GOT3 (cell line): ENCODE measurements around the gene SPRED3.
"Not testable (repeated sequence)": the region's sequence is repeated elsewhere in the genome, so short reads cannot be mapped to it uniquely, and the experiment has no call there.

Source experiments
- DNase-seq: peaks from one replicate; lab custom pipeline; 2025; ENCODE audit warnings: mixed read lengths; lab: John Stamatoyannopoulos, UW

The SPRED3 gene

DNA sequence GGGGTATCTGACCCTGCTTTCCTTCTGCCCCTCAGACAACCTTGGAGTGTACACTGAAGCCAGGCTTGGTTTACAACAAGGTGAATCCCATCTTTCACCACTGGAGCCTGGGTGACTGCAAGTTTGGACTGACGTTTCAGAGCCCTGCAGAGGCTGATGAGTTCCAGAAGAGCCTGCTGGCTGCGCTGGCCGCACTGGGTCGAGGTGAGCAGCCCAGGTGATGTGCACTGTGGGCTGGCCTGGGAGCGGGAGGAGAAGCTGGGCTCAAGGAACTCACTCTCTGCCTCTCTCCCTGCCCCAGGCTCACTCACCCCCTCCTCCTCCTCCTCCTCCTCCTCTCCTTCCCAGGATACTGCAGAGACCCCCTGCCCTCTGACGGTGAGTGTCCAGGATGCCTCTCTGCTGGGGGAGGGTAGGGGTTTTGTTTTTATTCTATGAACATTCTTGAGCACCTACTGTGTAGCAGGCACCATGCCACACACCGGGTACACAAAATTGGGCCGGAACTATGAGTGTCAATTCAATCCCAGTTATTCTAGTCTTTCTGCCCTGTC, 3.5 kb downstream of the SPRED3 start:
- DNase-seq = no peak

- no peak for DNase-seq
Measured at GRCh38 chr19:38392707-38393308, 4.3 kb downstream of the SPRED3 start.

GRCh38 chr19:38394488-38394887, 6.0 kb downstream of the SPRED3 start:
- DNase-seq = no peak

- no peak for DNase-seq
Measured at GRCh38 chr19:38395381-38396114, 7.1 kb downstream of the SPRED3 start.

DNA sequence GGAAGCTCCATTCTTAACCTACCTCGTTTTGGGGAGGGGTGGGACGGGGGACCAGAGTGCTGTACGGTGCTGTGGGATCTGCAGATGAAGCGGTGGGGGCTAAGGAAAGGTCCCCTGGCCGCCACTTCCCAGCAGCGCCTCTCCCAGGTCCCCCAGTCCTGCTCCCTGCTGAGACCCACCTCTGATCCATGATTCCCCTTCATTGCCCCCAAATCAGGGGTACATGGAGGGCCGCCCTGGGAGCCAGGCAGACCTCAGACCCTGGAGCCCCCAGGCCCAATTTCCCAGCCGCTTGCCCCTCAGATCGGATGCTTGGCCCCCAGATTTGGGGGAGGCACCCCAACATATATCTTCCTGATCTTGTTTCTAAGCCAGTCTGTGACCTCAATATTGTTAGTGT, 10.6 kb downstream of the SPRED3 start:
- no peak for DNase-seq

GRCh38 chr19:38399537-38399936, 11.0 kb downstream of the SPRED3 start:
- DNase-seq = no peak

GRCh38 chr19:38400361-38400760, 11.9 kb downstream of the SPRED3 start:
- DNase-seq = no peak

- DNase-seq = no peak
Measured at GRCh38 chr19:38401148-38401547, 12.7 kb downstream of the SPRED3 start.

DNA sequence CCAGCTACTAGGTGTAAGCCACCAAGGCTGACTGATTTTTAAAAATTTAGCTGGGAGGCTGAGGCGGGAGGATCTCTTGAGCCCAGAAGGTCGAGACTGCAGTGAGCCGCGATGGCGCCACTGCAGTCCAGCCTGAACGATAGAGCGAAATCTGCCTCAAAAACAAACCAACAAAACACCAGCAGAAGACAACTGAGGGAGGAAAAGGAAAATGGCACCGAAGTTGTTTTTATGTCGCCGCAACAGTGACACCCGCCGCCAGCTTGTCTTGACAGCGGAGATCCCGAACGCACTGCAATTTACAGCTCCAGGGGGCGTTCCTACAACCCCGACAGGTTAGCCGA, 14.1 kb downstream of the SPRED3 start:
- DNase-seq = no peak

GRCh38 chr19:38402967-38403674, 14.6 kb downstream of the SPRED3 start, which contains the start of gene FAM98C:
TSS of gene FAM98C (plus strand) at chr19:38403093. CDS start at chr19:38403154, 61 bp downstream.
- peak; percentile 90 for DNase-seq

DNA sequence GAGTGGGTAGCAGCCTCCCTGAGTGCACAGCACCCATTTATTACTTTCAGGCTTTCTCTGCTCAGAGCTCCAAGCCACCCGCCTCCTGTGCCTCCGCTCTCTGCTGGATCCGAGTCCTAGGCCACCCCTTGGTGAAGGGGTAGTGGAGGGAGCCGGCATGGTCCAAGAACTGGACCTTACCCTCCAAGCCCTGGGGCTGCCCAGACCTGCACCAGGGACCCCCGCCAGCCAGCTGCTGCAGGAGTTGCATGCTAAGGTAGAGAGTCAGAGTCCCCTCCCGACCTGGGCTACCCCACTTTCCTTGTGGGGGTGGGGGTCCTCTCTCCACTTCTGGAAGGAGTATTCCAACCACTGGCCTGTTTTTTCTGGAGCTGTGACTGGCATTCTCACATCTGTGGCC, 16.4 kb downstream of the SPRED3 start:
- DNase-seq = no peak

- no peak for DNase-seq
Measured at GRCh38 chr19:38405276-38405675, 16.8 kb downstream of the SPRED3 start.

DNA sequence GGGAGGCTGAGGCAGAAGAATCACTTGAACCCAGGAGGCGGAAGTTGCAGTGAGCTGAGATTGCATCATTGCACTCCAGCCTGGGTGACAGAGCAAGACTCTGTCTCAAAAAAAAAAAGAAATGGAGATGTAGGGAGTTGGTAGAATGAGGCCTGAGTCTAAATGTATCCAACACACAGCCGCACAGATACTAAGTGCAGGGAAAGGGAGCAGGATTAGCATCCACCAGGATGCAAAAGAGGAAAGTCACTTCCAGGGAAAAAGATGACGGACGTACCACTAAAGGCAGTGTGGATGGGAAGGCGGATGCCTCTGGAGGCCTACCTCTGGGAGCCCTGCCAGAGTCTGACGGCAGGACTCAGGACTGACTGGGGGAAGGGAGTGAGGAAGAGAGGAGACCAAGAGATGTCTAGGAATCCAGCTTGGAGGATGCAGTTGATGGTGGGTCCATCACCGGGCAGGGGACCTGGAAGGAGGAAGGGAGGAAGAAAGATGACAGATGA, 21.2 kb downstream of the SPRED3 start:
- DNase-seq = no peak

GRCh38 chr19:38410407-38410806, 21.9 kb downstream of the SPRED3 start:
- DNase-seq = not testable (repeated sequence)

- DNase-seq = no peak
Measured at GRCh38 chr19:38411041-38411712, 22.7 kb downstream of the SPRED3 start.

DNA sequence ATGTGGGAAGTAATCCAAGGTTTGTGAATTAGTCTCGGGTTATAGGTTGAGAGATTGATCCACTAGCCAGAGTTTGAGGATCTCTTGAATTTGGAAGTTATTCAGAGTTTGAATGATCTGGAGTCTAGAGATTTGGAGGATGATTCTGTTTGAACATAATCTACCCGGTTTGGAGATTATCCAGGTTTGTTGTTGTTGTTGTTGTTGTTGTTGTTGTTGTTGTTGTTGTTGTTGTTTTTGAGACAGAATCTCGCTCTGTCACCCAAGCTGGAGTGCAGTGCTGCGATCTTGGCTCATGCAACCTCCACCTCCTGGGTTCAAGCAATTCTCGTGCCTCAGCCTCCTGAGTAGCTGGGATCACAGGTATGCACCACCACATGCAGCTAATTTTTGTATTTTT, 23.4 kb downstream of the SPRED3 start:
- not testable (repeated sequence) for DNase-seq

- DNase-seq = no peak
Measured at GRCh38 chr19:38412491-38412890, 24.0 kb downstream of the SPRED3 start.

- DNase-seq = no peak
Measured at GRCh38 chr19:38412961-38413360, 24.5 kb downstream of the SPRED3 start.

- no peak for DNase-seq
Measured at GRCh38 chr19:38413416-38413815, 24.9 kb downstream of the SPRED3 start.

- no peak for DNase-seq
Measured at GRCh38 chr19:38417146-38417543, 28.6 kb downstream of the SPRED3 start.

- no peak for DNase-seq
Measured at GRCh38 chr19:38417544-38418506, 29.3 kb downstream of the SPRED3 start.
